HEK293 (cell line): ENCODE data around the gene PI4KA.

Experiments
- CTCF ChIP-seq: fragments of 450-650 bp; formaldehyde crosslinking; IDR thresholded peaks from 2 replicates; pipeline ENCODE4 v1.5.1; 2016; ENCODE audit warnings: missing biosample characterization, missing genetic modification characterization
- REST ChIP-seq: fragments of 450-650 bp; formaldehyde crosslinking; IDR thresholded peaks from 2 replicates; pipeline ENCODE4 v1.5.1; 2016; ENCODE audit warnings: missing biosample characterization, missing genetic modification characterization
- ZNF302 ChIP-seq: fragments of 450-650 bp; formaldehyde crosslinking; IDR thresholded peaks from 2 replicates; pipeline ENCODE4 v1.5.1; 2016; ENCODE audit warnings: missing biosample characterization, missing genetic modification characterization, low read depth
- ZNF362 ChIP-seq: fragments of 450-650 bp; formaldehyde crosslinking; IDR thresholded peaks from 2 replicates; pipeline ENCODE4 v1.5.1; 2016; ENCODE audit warnings: missing biosample characterization, missing genetic modification characterization
- ZNF510 ChIP-seq: fragments of 450-650 bp; formaldehyde crosslinking; IDR thresholded peaks from 2 replicates; pipeline ENCODE4 v1.5.1; 2018; ENCODE audit warnings: mild to moderate bottlenecking, missing genetic modification characterization, missing biosample characterization; ENCODE audit not compliant: insufficient replicate concordance

GRCh38 chr22:20906387-20906767, 47.8 kb upstream of the PI4KA start:
- TF ChIP-seq REST (tag by site-specific recombination) (no peak), ZNF362 (tag by site-specific recombination) (no peak), ZNF302 (no peak), CTCF (no peak), ZNF510 (tag by site-specific recombination) (no peak)
